Caki2 (cell line): ENCODE data around the gene HOXD10. TPM values are rescaled to one million over a fixed set of nuclear protein-coding genes. Genes with fewer than 3 reads are reported as not detected.
A peak's percentile ranks its signal among the peaks of the same experiment; 100 is the strongest.

ENCODE experiments used
- DNase-seq: peaks from one replicate; pipeline ENCODE4 v3.0.0-alpha.2; 2015; ENCODE audit warnings: low read depth
- in situ Hi-C: cut with HindIII; loops from 2 replicates; pipeline ENCODE4 v1.10.0; 2016; ENCODE audit warnings: low sequenced_read_pairs, low pct_unique_long_range_greater_than_20kb, mixed read lengths
- total RNA-seq: library from RNA; depleted of rRNA; stranded (reverse); fragments of >200 nt; shearing (Covaris generic); gene quantifications from 2 replicates; pipeline ENCODE4 v1.2.3, GENCODE V29; 2014; ENCODE audit warnings: low replicate concordance

Gene HOXD10
- total RNA-seq, 1 experiment from 2014 or later: 4.3 TPM

- DNase-seq: no peak
- in situ Hi-C loops: no loop called here
Measured at GRCh38 chr2:176114930-176115625, 1.5 kb upstream of the HOXD10 start.

- no peak for DNase-seq
- in situ Hi-C loops: no loop called here
Measured at GRCh38 chr2:176117162-176117822, 714 bp downstream of the HOXD10 start.

- DNase-seq: no peak
- in situ Hi-C loops: no loop called here
Measured at GRCh38 chr2:176117823-176118371, 1.3 kb downstream of the HOXD10 start.

GRCh38 chr2:176118601-176119339 is 2.2 kb downstream of the HOXD10 start:
- in situ Hi-C loops: no loop called here
- DNase-seq: no peak

GRCh38 chr2:176120364-176121189 is 4.0 kb downstream of the HOXD10 start:
- in situ Hi-C loops: no loop called here
- no peak for DNase-seq

GRCh38 chr2:176121190-176122051 is 4.8 kb downstream of the HOXD10 start:
- in situ Hi-C loops: no loop called here
- no peak for DNase-seq

GRCh38 chr2:176122052-176122682 is 5.6 kb downstream of the HOXD10 start:
- in situ Hi-C loops: no loop called here

GRCh38 chr2:176122683-176123410 is 6.3 kb downstream of the HOXD10 start, which contains the start of gene HOXD9:
HOXD9 (plus strand) TSS chr2:176122719; CDS start chr2:176122769, 50 bp downstream.
- DNase-seq: peak; percentile 87
- in situ Hi-C loops: no loop called here

More at GRCh38 chr2:176122052-176122682, 5.6 kb downstream of the HOXD10 start:
- DNase-seq: peak; percentile 83

GRCh38 chr2:176123411-176124109 is 7.0 kb downstream of the HOXD10 start:
- in situ Hi-C loops: no loop called here
- no peak for DNase-seq

- DNase-seq: no peak
- in situ Hi-C loops: no loop called here
Measured at GRCh38 chr2:176124110-176124946, 7.8 kb downstream of the HOXD10 start.

- in situ Hi-C loops: no loop called here
- DNase-seq: no peak
Measured at GRCh38 chr2:176124947-176125771, 8.6 kb downstream of the HOXD10 start.

GRCh38 chr2:176125772-176126054 is 9.1 kb downstream of the HOXD10 start:
- in situ Hi-C loops: no loop called here
- DNase-seq: no peak

- in situ Hi-C loops: no loop called here
- no peak for DNase-seq
Measured at GRCh38 chr2:176126929-176127773, 10.6 kb downstream of the HOXD10 start.

- DNase-seq: no peak
- in situ Hi-C loops: no loop called here
Measured at GRCh38 chr2:176127774-176128072, 11.1 kb downstream of the HOXD10 start.
